SK-N-MC (cell line): Measurements from ENCODE around the gene PKN3.

Experiments used
- EZH2 ChIP-seq: fragments of 200-600 bp; sonication (generic); IDR thresholded peaks from one replicate; pipeline ENCODE4 v1.6.1; 2017; ENCODE audit warnings: antibody characterized with exemption
- FOXP2 ChIP-seq: optimal IDR thresholded peaks from 2 replicates; pipeline ENCODE3; 2011; ENCODE audit warnings: mild to moderate bottlenecking, moderate library complexity; ENCODE audit not compliant: insufficient read depth; ENCODE audit errors: extremely low read length, control extremely low read depth
- POLR2AphosphoS5 ChIP-seq: IDR thresholded peaks from 2 replicates; pipeline ENCODE4 v1.6.1; 2012; ENCODE audit warnings: mild to moderate bottlenecking, low read depth, low read length, borderline replicate concordance

DNA sequence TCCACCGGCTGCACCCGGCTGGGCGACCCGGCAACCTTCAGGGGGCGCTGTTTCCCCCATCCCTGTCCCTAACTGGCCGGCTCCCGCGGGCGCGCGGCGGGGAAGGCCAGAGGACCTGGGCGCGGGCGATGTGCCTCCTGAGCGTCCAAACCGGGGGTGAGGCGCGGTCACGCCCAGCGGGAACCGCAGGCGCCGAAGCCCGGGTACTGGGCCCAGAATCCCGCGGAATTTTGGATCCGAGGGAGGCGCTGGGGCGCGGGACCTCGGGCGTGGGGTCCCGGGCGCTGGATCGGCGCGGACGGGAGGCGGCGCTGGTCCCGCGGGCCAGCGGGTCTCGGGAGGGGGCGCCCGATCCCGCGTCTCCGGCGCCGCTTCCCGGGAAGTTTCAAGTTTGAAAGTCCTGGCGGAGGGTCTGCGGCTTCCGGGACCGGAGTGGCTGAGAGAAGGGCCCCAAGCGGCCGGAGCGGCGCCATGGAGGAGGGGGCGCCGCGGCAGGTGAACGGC, at the start of gene PKN3:
- TF ChIP-seq POLR2AphosphoS5 (peak; percentile 48), EZH2 (no peak), FOXP2 (no peak)
